ENCODE measurements around the gene RNF144A.

The RNF144A gene

DNA sequence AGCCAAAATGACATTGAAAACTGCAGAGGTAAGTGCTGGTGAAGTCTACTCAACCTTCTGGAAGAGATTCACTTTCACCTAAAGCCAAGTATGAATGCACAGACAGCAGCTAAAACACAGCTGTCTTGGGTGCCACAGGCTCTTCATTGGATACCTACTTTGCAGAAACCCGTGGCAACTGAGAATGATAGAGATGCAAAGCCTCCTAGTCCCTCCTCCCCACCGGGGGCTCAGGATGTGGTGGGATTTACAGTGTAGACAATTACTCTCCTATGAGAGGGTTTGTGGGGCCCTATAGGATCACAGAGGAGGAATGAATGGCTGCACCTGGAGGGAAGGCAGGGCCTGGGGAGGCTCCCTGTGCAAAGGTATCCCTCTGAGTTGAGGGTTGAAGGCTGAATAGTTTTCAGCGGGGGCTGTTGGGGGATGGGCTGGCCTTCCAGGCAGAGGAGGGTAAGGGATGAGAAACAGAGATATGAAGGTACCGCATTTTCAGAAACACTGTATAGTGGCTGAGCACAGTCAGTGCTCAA, 131.6 kb downstream of the RNF144A start:
- FAIRE-seq = no peak

DNA sequence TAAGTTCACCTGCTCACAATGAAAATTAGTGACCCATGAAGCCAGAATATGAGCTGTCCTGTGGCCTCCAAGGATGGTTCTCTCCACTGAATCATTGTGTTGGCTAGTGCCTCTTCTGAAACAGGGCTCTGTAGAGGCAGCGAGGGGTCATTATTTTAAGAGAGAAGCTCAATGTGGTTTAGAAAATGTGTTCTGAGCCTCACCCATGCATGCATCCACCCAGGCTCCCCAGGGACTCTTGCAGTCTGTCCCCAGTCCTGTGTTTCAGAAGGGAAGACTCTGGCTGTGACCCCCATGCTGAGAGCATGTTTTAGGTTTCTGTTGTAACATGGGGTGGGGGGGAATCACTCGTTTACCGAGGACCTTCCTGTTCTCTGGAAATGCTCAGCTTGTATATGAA, 135.2 kb downstream of the RNF144A start:
- FAIRE-seq = no peak

- FAIRE-seq = no peak
Observed at GRCh38 chr2:7053650-7054265, 136.5 kb downstream of the RNF144A start.

DNA sequence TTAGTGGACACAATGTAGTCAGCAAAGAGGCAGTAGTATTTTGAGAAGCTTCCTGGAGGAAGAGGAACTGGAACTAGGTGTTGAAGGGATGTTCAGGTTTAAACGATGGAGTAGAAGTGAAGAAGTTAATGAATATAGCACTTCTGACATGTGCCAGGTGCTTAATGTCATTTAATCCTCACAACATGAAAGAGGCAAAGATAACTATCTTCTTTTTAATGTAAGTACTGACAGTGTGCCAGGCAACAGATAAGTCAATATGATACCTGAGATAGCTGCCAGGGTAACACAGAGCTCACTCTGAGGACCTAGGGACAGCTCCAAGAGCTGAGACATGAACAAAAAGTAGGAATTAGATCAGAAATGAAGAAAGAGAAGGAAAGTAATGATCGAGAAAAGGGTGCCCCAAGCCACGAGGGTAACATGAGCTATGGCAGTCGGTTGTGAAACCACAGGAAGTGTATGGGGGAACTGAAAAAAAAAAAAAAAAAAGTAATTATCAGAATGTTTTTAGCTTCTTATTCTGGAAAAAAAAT, 140.7 kb downstream of the RNF144A start:
- no peak for FAIRE-seq

- FAIRE-seq = no peak
Observed at GRCh38 chr2:7060156-7060555, 142.9 kb downstream of the RNF144A start.

GRCh38 chr2:7060631-7061449, 143.6 kb downstream of the RNF144A start:
- FAIRE-seq = no peak

GRCh38 chr2:7061450-7061789, 144.2 kb downstream of the RNF144A start:
- FAIRE-seq = no peak

DNA sequence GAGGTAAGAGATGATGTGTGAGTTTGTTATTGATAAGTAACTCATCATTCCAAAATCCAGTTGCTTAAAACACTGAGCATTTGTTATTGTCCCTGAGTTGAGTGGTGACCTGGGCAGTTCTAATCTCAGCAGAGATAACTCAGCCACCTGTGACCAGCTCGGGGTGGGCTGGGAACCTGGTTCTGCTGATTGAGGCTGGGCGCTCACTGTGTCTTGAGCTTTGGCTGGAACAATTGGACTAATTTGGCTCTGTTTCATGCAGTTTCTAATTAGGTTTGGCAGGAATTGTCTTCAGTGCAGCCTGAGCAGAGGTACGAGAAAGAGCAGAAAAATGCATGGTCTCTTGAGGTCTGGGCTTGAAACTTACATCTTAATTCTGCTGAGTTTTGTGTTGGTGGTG, 144.7 kb downstream of the RNF144A start:
- no peak for FAIRE-seq

- no peak for FAIRE-seq
Observed at GRCh38 chr2:7063789-7064188, 146.6 kb downstream of the RNF144A start.

- no peak for FAIRE-seq
Observed at GRCh38 chr2:7068457-7068856, 151.2 kb downstream of the RNF144A start.

- no peak for FAIRE-seq
Observed at GRCh38 chr2:7070483-7070882, 153.3 kb downstream of the RNF144A start.

DNA sequence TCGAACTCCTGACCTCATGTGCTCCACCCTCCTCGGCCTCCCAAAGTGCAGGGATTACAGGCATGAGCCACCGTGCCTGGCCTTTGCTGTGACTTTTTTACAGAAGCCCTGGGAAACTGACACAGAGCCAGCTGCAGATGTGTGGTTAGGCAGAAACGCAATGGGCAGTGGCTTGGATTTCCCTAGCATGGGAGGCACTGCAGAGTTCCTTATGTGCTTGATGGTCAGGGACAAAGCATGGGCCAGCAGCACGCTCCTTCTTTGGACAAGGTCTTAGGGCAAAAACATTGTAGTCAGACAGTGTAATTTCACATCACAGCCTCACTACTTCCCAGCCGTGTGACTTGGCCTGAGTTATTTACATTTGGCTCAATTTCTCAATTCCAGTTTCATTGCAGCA, 153.9 kb downstream of the RNF144A start:
- no peak for FAIRE-seq

GRCh38 chr2:7071916-7072556, 154.8 kb downstream of the RNF144A start:
- no peak for FAIRE-seq

GRCh38 chr2:7073901-7074300, 156.7 kb downstream of the RNF144A start:
- no peak for FAIRE-seq

- no peak for FAIRE-seq
Observed at GRCh38 chr2:7075834-7076233, 158.6 kb downstream of the RNF144A start.

GRCh38 chr2:7077660-7078267, 160.6 kb downstream of the RNF144A start:
- FAIRE-seq = no peak

DNA sequence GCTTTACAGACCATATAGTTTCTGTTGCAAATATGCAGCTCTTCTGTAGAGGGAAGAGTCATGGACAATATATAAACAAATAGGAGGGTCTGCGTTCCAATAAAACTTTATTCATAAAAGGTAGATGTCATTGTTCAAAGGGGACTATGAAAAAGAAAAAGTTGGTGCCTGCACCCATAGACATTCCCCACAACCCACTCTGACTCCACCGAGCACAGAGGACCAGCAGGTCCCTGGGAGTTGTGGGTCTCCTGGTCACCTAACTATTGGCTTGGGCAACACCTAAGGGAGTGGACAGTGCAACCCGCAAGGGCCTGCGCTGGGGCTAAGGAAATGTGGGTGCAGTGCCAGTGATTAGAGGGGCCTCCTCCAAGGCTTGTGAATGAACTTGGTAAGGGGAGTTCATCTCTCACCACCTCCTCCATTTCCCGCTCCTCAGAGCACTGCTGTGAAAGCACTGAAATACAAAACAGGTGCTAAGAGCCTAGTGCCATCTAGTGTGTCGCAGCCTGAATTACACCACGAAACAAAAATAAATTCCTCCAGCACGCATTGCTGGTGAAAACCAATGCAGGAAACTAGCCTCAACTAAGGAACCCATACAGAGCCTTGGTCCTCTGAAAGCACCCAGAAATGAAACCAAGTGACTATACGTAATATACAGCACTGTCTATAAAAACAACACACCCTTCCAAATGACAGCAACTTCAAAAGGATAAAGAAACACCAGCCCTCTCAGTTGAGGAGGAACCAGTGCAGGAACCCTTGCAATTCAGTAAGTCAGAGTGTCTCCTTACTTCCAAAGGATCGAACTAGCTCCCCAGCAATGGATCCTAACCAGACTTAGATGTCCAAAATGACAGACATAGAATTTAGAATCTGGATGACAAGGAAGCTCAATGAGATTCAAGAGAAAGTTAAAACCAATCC, 166.6 kb downstream of the RNF144A start:
- peak; percentile 59 for FAIRE-seq

DNA sequence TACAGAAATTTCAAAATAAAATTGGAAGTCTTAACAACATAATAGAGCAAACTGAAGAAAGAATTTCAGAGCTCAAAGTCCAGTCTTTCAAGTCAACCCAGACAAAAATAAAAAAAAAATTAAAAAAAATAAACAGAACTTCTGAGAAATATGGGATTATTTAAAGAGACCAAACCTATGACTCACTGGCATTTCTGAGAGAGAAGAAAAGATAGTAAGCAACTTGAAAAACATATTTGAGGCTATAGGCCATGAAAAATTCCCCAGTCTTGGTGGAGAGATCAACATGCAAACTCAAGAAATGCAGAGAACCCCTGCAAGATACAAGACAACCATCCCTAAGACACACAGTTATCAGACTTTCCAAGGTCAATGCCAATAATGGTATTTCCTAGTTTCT, 167.4 kb downstream of the RNF144A start:
- FAIRE-seq = no peak

- FAIRE-seq = no peak
Observed at GRCh38 chr2:7089284-7089683, 172.1 kb downstream of the RNF144A start.

- no peak for FAIRE-seq
Observed at GRCh38 chr2:7089898-7090510, 172.8 kb downstream of the RNF144A start.

DNA sequence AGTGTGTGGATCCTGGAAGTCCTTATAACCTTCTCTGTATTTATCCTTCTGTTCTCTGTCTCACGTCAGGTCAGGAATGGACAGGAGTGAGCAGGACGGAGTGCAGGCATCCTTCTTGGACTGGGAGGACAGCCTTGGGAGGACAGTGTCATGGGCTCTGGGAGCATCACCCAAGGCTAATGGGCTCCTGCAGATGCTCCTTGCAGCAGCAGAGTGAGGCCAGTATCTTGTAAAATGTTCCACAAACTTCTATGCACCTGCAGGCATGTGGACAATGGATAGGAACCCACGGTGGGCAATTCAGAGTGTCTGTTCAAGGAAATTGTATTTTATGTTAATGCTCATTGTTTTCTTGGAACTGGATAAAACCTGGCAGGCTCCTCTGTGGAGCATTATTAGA, 176.2 kb downstream of the RNF144A start:
- no peak for FAIRE-seq
